ENCODE data around the gene DLG3.
A peak's percentile ranks its signal among the peaks of the same experiment; 100 is the strongest.

DLG3 gene

GRCh38 chrX:70437011-70437410 is 7.6 kb upstream of the DLG3 start:
- no peak for DNase-seq

- no peak for DNase-seq
Observed at GRCh38 chrX:70437921-70438665, 6.5 kb upstream of the DLG3 start.

GRCh38 chrX:70439016-70439415 is 5.6 kb upstream of the DLG3 start:
- DNase-seq, result no peak

- DNase-seq, result no peak
Observed at GRCh38 chrX:70442224-70442623, 2.4 kb upstream of the DLG3 start.

GRCh38 chrX:70444946-70445656 is 466 bp downstream of the DLG3 start:
- DNase-seq, result peak in 2 of 56 donors; percentile 29 to 46

GRCh38 chrX:70445951-70446350 is 1.3 kb downstream of the DLG3 start:
- DNase-seq, result peak in 1 of 56 donors; percentile 4

GRCh38 chrX:70446380-70447350 is 2.0 kb downstream of the DLG3 start:
- DNase-seq, result no peak

GRCh38 chrX:70449457-70449966 is 4.9 kb downstream of the DLG3 start:
- no peak for DNase-seq

GRCh38 chrX:70452143-70452733 is 7.6 kb downstream of the DLG3 start:
- peak in 17 of 56 donors; percentile 1 to 44 (median 18) for DNase-seq

GRCh38 chrX:70453024-70453618 is 8.5 kb downstream of the DLG3 start:
- no peak for DNase-seq

GRCh38 chrX:70454441-70455365 is 10.1 kb downstream of the DLG3 start:
- peak in 14 of 56 donors; percentile 2 to 58 (median 10) for DNase-seq

- DNase-seq, result no peak
Observed at GRCh38 chrX:70455366-70456202, 10.9 kb downstream of the DLG3 start.

GRCh38 chrX:70456256-70456655 is 11.6 kb downstream of the DLG3 start:
- DNase-seq, result no peak

- no peak for DNase-seq
Observed at GRCh38 chrX:70461026-70461425, 16.4 kb downstream of the DLG3 start.

GRCh38 chrX:70464051-70464450 is 19.4 kb downstream of the DLG3 start:
- DNase-seq, result no peak

- DNase-seq, result no peak
Observed at GRCh38 chrX:70466968-70467367, 22.3 kb downstream of the DLG3 start.

- no peak for DNase-seq
Observed at GRCh38 chrX:70468709-70469108, 24.1 kb downstream of the DLG3 start.

- no peak for DNase-seq
Observed at GRCh38 chrX:70470850-70471289, 26.2 kb downstream of the DLG3 start.
